ENCODE results near the gene FLACC1.

FLACC1 gene, protein sequence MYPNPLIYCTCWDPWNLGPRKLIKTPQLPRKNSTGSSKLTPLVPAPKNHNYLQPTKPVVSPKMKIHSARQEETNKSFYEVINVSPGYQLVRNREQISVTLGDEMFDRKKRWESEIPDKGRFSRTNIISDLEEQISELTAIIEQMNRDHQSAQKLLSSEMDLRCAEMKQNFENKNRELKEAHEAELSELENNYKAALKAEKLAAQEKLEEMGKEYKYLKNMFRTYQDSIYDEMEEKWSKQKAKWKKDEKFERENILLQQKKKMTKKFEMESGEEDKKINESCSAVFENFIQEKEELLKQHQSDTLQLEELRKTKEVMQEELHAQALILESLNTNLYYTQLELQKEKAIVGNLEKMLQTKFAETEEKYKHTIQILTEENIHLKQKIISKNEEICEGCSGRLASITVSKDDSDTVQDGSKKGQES

GRCh38 chr2:201357221-201357620 lies at the start of gene FLACC1:
TSS of gene FLACC1 (minus strand) at chr2:201357345. CDS start at chr2:201351404, 5,941 bp downstream.
- no peak for TF ChIP-seq CTCF (IDR thresholded peaks at IDR 0.05; ENCODE audit: low read depth, low read length)

DNA sequence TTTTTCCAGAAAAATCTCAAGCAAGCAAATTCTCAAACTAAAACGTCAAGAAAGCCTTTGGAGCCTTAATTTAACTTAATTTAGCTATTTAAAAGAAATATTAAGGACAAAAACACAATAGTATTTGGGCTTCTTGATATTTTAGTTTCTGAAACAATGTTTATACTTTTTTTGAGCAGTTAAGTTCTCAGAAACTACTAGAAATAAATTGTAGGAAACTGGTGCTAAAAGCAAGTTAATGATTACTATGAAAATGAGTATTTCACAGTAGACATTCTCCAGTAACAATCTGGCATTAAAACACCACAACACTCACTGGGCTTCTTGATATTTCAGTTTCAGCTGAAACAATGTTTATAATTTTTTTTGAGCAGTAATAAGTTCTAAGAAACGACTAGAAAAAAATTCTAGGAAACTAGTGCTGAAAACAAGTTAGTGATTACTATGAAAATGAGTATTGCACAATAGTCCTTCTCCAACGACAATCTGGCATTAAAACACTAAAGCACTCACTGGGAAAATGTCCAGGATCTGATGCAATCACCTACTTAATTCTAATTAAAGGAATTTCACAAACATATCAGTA lies 49.0 kb upstream of the FLACC1 start:
- no peak for TF ChIP-seq CTCF (IDR thresholded peaks at IDR 0.05; ENCODE audit: low read depth, low read length)
- no peak overlapping the region for H3K4me3 ChIP-seq (ENCODE audit: low read depth, low read length)

More at GRCh38 chr2:201357221-201357620, at the start of gene FLACC1:
- H3K4me3 ChIP-seq (ENCODE audit: low read depth, low read length), result no peak within 1 kb of the TSS

DNA sequence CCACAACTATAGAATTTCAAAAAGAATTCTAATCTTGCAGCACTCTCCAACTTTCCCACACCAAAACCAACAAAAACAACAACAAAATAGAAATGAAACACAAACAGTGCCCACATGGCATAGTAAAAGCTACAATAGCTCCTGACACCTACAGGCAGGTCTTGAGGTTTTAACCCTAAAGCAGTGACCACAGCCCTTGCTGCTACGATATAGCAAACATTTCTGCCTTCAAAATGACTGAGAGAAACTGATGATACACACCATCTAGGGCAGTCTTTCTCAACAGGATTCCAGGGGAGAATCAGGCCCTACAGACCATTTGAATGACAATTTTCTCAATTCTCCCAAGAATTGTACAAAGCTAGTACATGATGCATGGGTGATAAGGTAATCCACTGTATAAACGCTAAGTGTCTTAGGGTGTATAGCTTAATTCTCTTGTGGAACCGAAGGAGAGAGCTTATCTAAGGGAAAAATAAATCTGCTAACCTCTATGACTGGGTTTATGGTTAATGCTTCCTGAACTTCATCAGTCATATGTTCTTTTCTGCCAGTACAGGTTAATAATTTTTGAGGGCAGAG lies 47.6 kb upstream of the FLACC1 start:
- no peak overlapping the region for H3K4me3 ChIP-seq (ENCODE audit: low read depth, low read length)
- TF ChIP-seq CTCF (IDR thresholded peaks at IDR 0.05; ENCODE audit: low read depth, low read length), result no peak

DNA sequence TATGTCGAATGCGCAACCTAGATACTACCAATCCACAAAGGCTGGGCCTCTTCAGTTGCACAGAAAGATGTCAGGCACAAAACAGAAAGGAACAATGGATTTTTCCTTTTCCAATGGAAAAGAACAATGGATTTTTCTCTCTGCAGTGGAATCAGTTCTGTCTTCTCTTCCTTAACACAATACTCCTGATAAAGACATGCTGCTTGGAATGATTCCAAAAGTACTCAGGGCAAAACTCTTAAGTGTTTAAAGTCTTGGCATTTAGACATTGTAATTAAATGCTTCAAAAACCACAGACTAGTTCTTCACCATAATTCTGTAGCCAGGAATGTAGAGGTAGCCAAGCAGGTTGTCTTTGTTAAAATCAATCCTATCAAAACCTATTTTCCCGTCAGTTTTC lies 46.7 kb upstream of the FLACC1 start:
- TF ChIP-seq CTCF (IDR thresholded peaks at IDR 0.05; ENCODE audit: low read depth, low read length), result no peak
- H3K4me3 ChIP-seq (ENCODE audit: low read depth, low read length), result no peak overlapping the region

- TF ChIP-seq CTCF (IDR thresholded peaks at IDR 0.05; ENCODE audit: low read depth, low read length), result no peak
- no peak overlapping the region for H3K4me3 ChIP-seq (ENCODE audit: low read depth, low read length)
These were observed 45.8 kb upstream of the FLACC1 start for GRCh38 chr2:201402651-201403562.

DNA sequence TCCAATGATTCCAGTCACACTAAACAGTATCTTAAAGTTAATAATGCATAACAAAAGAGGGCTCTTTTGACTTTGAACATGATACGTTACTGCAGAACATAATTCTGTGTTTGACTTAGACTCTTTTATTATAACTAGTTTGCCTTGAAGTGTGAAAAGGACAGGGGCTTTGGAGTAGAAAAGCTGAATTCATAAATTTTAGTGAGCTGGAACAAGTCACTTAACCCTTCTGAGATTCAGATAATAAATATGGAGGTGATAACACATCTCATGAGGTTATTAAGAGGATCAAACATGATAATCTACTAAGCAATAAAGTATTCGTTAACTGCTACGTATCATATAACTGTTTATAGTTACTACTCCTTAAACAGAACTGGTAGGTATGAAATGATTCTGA lies 44.7 kb upstream of the FLACC1 start:
- TF ChIP-seq CTCF (IDR thresholded peaks at IDR 0.05; ENCODE audit: low read depth, low read length), result no peak
- no peak overlapping the region for H3K4me3 ChIP-seq (ENCODE audit: low read depth, low read length)
